HG03196 (cell line): ENCODE measurements around the gene PRIM1.
A peak's percentile ranks its signal among the peaks of the same experiment; 100 is the strongest.
"Not testable (repeated sequence)": the region's sequence is repeated elsewhere in the genome, so short reads cannot be mapped to it uniquely, and the experiment has no call there.

Experiments used
- ATAC-seq: cut with Tn5 transposase; IDR thresholded peaks from one replicate; pipeline ENCODE4 v1.9.1; 2021; ENCODE audit not compliant: unreplicated experiment

The PRIM1 gene

GRCh38 chr12:56751712-56752598 lies at the start of gene PRIM1:
PRIM1 (minus strand) TSS chr12:56752323; CDS start chr12:56752298, 25 bp downstream.
- ATAC-seq = peak; percentile 68

DNA sequence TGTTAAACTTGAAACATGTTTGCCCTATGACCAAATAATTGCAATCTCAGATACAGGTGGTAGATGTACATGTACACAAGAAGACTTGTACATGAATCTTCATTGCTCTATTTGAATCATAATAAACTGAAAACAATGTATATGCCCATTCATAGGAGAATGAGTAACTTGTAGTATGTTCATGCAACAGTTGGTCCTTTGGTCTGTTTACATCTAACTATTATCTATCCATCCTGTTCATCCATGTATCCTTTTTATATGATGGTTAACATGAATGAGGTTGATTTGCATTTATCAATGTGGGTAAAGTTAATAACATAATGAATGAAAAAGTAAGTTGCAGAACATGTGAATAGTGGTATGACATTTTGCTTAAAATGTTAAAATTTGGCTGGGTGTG lies 48.1 kb upstream of the PRIM1 start:
- ATAC-seq = no peak

DNA sequence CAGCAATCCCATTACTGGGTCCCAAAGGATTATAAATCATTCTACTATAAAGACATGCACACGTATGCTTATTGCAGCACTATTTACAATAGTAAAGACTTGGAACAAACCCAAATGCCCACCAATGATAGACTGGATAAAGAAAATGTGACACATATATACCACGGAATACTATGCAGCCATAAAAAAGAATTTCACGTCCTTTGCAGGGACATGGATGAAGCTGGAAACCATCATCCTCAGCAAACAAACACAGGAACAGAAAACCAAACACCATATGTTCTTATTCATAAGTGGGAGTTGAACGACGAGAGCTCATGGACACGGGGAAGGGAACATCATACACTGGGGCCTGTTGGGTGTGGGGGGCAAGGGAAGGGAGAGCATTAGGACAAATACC lies 47.2 kb upstream of the PRIM1 start:
- ATAC-seq = not testable (repeated sequence)

GRCh38 chr12:56795791-56796190 lies 43.7 kb upstream of the PRIM1 start:
- not testable (repeated sequence) for ATAC-seq

DNA sequence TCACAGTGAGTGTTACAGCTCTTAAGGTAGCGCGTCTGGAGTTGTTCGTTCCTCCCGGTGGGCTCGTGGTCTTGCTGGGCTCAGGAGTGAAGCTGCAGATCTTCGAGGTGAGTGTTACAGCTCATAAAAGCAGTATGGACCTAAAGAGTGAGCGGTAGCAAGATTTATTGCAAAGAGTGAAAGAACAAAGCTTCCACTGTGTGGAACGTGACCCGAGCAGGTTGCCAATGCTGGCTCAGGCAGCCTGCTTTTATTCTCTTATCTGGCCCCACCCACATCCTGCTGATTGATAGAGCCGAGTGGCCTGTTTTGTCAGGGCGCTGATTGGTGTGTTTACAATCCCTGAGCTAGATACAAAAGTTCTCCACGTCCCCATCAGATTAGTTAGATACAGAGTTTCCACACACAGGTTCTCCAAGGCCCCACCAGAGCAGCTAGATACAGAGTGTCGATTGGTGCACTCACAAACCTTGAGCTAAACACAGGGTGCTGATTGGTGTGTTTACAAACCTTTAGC lies 43.0 kb upstream of the PRIM1 start:
- not testable (repeated sequence) for ATAC-seq

DNA sequence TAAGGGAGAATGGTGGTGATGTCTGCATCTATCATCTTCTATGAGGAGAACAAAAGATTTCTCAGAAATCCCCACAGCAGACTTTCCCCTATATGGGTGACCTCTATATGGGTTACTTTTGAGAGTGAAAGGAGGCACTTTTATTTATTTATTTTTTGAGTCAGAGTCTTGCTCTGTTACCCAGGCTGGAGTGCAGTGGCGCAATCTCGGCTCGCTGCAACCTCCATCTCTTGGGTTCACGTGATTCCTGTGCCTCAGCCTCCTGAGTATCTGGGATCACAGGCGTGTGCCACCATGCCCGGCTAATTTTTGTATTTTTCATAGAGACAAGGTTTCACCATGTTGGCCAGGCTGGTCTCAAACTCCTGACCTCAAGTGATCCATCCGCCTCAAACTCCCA lies 41.0 kb upstream of the PRIM1 start:
- ATAC-seq = not testable (repeated sequence)

DNA sequence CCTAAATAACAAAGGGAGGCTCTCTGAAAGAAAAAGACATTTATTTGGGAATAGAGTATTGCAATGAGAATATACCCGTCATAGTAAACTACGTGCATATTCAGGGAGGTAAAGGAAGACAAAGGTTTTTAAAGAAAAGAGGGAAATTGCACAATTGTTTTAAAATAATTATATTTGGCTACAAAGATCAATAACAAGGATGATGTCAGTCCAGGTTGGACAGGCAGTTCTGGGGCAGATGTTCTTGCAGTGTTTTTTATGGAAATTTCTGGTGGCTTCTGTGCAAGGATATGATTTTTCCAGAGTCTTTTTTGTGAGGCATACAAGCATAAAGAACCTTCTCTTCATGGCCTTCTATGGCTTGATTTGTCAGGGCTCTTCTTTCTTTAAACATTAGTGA lies 40.6 kb upstream of the PRIM1 start:
- no peak for ATAC-seq

DNA sequence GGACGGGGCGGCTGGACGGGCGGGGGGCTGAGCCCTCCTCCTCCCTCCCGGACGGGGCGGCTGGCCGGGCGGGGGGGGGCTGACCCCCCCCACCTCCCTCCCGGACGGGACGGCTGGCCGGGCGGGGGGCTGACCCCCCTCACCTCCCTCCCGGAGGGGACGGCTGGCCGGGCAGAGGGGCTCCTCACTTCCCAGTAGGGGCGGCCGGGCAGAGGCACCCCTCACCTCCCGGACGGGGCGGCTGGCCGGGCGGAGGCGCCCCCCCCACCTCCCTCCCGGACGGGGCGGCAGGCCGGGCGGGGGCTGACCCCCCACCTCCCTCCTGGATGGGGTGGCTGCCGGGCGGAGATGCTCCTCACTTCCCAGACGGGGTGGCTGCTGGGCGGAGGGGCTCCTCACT lies 37.3 kb upstream of the PRIM1 start:
- ATAC-seq = not testable (repeated sequence)

DNA sequence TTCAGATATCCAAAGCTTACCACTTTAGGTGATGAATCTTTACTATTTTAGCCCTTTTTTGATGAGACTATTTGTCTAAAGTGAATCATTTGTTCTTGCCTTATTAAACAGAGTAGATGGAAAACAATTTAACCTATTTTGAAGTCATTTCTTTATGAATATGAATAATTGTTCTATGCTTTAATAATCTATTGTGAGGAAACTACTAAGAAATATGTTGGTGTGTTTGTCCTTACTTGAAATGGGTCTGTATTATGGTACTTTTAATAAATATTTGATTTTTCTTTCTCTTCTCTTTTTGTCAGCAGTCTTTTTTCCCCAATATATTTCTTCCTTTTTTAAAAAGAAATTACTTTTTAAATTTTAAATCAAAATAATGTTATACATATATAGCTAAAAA lies 35.4 kb upstream of the PRIM1 start:
- ATAC-seq = no peak

- no peak for ATAC-seq
Observed at GRCh38 chr12:56785874-56786273, 33.8 kb upstream of the PRIM1 start.

DNA sequence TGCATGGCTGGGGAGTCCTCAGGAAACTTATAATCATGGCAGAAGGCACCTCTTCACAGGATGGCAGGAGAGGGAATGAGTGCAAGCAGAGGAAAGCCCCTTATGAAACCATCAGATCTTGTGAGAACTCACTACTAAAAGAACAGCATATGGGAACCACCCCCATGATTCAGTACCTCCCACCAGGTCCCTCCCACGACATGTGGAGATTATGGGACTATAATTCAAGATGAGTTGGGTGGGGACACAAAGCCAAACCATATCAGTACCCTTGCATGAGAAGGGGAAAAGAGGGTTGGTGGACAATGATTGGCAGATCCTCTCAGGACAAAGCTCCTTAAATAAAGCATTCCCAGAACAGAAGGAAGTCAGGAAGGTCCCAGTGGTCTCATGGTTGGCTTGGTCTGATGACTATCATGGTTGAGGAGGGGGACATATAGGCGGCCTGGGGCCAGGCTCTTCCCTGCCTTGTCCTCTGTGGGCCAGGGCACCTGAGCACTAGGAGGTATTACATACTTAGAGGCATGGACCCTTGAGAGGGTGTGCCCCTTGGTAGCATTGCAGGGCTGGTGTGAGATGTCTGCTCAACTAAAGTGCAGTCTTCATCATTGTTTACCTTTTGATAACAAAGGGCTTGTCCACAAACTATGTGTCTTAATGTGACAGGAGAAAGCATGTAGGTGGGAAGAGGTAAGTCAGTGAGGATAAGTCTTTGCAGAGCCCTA lies 33.2 kb upstream of the PRIM1 start:
- ATAC-seq = no peak

GRCh38 chr12:56781726-56782125 lies 29.6 kb upstream of the PRIM1 start:
- ATAC-seq = no peak

DNA sequence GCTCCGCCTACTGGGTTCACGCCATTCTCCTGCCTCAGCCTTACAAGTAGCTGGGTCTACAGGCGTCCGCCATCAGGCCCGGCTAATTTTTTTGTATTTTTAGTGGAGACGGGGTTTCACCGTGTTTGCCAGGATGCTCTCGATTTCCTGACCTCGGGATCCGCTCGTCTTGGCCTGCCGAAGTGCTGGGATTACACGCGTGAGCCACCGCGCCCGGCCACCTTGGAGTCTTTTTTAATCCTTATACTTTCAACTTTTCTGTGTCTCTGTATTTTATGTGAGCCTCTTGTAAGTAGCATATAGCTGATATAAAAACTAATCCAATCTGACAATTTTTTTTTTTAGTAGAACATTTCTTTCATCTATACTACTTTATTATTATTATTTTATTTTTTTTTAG lies 26.6 kb upstream of the PRIM1 start:
- no peak for ATAC-seq

- no peak for ATAC-seq
Observed at GRCh38 chr12:56776654-56777053, 24.5 kb upstream of the PRIM1 start.

DNA sequence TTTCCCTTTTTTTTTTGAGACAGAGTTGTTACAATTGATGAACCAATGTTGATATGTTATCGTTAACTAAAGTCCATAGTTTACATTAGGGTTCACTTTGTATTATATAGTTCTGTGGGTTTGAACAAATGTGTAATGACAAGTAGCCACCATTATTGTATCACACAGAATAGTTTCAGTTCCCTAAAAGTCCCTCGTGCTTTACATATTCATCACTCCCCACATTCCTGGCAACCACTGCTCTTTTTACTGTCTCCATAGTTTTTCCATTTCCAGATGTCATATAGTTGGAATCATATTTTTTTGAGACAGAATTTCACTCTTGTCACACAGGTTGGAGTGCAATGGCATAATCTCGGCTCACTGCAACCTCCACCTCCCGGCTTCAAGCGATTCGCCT lies 23.5 kb upstream of the PRIM1 start:
- ATAC-seq = no peak

DNA sequence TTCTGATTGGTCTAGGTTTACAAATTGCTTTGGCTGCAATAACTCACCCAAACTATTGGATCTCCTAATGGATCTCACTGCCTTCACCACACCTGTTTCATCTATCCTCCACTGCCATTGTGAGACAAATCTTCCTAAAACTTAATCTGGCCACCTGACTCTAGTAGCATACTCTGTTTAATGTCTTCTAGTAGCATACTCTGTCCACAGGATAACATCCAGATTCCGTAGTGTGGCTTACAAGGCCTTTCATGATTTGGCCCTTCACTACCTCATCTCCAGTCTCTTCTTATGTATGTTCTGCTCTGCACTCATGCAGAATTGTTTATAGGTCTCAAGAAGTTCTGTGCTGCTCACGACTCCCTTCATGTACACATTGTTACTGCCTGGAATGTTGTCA lies 21.0 kb upstream of the PRIM1 start:
- ATAC-seq = no peak

DNA sequence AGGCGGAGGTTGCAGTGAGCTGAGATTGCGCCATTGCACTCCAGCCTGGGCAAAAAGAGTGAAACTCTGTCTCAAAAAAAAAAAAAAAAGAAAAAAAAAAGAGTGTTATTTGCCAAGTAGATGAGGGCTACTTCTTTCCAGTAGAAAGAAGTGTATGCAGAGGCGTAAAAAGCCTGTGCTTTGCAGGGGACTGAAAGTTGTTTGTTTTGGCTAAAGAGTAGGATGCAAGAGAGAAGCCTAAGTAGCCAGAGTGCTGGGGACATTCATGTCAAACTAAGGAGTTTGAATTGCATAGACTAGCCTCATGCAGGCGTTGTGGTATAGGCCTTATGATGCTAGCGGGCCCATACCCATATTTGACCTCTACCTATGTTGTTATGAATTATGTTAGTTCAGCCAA lies 20.5 kb upstream of the PRIM1 start:
- no peak for ATAC-seq

- no peak for ATAC-seq
Observed at GRCh38 chr12:56769868-56770267, 17.7 kb upstream of the PRIM1 start.

GRCh38 chr12:56768424-56768823 lies 16.3 kb upstream of the PRIM1 start:
- no peak for ATAC-seq

GRCh38 chr12:56766535-56766934 lies 14.4 kb upstream of the PRIM1 start:
- peak; percentile 95 for ATAC-seq

DNA sequence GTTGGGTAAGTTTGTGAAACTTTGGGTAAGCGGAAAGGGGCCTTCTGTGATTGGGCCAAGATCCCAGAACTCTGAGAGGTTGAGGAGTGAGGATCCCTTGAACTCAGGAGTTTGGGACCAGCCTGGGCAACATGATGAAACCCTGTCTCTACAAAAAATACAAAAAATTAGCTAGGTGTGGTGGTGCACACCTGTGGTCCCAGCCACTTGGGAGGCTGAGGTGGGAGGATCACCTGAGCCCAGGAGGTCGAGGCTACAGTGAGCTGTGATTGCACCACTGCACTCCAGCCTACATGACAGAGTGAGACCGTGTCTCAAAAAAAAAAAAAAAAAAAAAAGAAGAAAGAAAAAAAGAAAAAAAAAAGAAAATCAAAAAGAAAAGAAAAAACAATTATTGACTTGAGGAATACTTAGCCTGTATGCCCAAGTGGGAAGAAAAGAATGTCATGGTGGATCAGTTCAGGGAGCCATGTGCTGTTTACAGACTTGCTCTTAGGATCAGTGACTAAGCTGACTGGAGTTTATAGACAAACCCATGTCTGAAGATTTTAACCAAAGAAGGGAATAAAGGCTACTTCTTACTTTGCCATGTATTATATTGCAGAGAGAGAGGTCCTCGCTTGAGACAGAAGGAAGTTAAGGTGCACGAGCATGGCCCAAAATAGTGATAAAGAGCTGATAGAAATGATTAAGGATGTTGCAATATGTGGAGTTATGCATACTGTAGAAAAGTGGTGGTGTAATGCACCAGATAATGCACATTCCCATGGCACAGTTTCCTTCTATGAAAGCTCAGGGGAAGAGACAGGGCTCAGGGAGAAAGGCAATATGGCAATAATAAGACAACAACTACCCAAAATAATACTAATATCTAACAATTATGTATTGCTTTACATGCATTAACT lies 11.9 kb upstream of the PRIM1 start:
- ATAC-seq = no peak
